Kidney epithelial cell (primary cell): ENCODE measurements around the gene ZNF827. TPM values are rescaled to one million over a fixed set of nuclear protein-coding genes. Genes with fewer than 3 reads are reported as not detected.

Experiments used
- DNase-seq: peaks from one replicate; pipeline ENCODE4 v3.0.0-alpha.2; 2010; ENCODE audit warnings: low read depth
- H3K27me3 ChIP-seq: 2 replicates; pipeline ENCODE4 v1.6.0; 2011; ENCODE audit warnings: low read length; ENCODE audit not compliant: control insufficient read depth, insufficient read depth
- H3K36me3 ChIP-seq: 2 replicates; pipeline ENCODE4 v1.5.1; 2011; ENCODE audit warnings: low read length; ENCODE audit not compliant: control insufficient read depth, insufficient read depth
- H3K4me3 ChIP-seq: 2 replicates; pipeline ENCODE4 v1.5.1; 2011; ENCODE audit warnings: low read depth, mild to moderate bottlenecking, control low read depth, low read length
- CTCF ChIP-seq: IDR thresholded peaks from 2 replicates; pipeline ENCODE4 v1.5.1; 2011; ENCODE audit warnings: mild to moderate bottlenecking, moderate library complexity, low read length, control low read depth, inconsistent platforms; ENCODE audit not compliant: insufficient read depth, poor library complexity, severe bottlenecking
- total RNA-seq: library from RNA; depleted of rRNA; stranded (reverse); fragments of >200 nt; gene quantifications from 2 replicates; pipeline ENCODE4 v1.2.3, GENCODE V29; 2015

The ZNF827 gene
- total RNA-seq, 1 donor from 2014 or later, result 14.0 TPM

GRCh38 chr4:145804116-145804515 lies 134.5 kb downstream of the ZNF827 start:
- no peak overlapping the region for H3K4me3 ChIP-seq
- no peaks in the 10 kb centered on the region for H3K36me3 ChIP-seq
- no peaks in the 10 kb centered on the region for H3K27me3 ChIP-seq
- no peak for TF ChIP-seq CTCF
- no peak for DNase-seq

DNA sequence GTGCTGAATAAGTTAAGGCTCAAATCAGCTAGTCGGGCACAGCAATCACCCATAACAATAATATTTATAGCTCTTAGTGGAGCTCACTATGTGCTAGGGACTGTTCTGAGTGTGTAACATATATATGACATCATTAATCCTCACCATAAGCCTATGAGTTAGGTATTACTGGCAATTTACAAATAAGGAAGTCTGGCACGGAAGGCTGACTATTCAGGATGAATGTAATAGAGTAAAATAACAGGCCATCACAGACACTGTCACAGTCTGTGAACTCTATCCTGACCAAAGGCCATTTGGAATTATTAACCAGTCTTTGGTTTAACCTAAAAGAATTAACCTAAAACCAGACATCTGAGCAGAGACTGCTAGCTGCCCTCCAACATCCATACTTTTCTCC lies 139.4 kb downstream of the ZNF827 start:
- no peaks in the 10 kb centered on the region for H3K27me3 ChIP-seq
- no peak for TF ChIP-seq CTCF
- no peak overlapping the region for H3K4me3 ChIP-seq
- no peaks in the 10 kb centered on the region for H3K36me3 ChIP-seq
- DNase-seq, result no peak

DNA sequence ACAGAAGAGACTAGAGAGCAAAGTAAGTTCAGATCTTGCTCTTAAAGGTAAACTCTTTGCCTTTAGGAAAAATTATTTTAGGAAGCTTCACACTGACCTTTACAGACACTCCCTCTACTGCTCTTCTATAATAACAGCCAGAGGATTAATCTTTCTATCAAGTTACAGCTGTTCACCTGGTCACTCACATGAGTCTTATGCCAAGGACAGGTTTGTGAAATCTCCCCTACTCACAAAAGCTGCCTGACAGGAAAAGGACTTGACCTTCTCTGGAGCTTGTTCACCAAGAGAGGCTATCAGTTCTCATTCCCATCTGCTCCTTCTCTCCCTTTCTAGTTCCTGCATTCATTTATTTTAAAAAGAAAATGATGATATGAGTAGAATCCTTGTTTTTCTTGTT lies 141.3 kb downstream of the ZNF827 start:
- no peak for TF ChIP-seq CTCF
- DNase-seq, result no peak

GRCh38 chr4:145796346-145796745 lies 142.3 kb downstream of the ZNF827 start:
- no peaks in the 10 kb centered on the region for H3K36me3 ChIP-seq
- TF ChIP-seq CTCF, result no peak

More for the DNA sequence above, 141.3 kb downstream of the ZNF827 start:
- no peaks in the 10 kb centered on the region for H3K36me3 ChIP-seq
- H3K4me3 ChIP-seq, result no peak overlapping the region
- no peaks in the 10 kb centered on the region for H3K27me3 ChIP-seq

GRCh38 chr4:145795521-145795920 lies 143.1 kb downstream of the ZNF827 start:
- H3K27me3 ChIP-seq, result no peaks in the 10 kb centered on the region
- DNase-seq, result no peak
- no peak overlapping the region for H3K4me3 ChIP-seq
- no peak for TF ChIP-seq CTCF
- no peaks in the 10 kb centered on the region for H3K36me3 ChIP-seq

More at GRCh38 chr4:145796346-145796745, 142.3 kb downstream of the ZNF827 start:
- Histone ChIP-seq H3K27me3 (no peaks in the 10 kb centered on the region), H3K4me3 (no peak overlapping the region)
- DNase-seq, result no peak

DNA sequence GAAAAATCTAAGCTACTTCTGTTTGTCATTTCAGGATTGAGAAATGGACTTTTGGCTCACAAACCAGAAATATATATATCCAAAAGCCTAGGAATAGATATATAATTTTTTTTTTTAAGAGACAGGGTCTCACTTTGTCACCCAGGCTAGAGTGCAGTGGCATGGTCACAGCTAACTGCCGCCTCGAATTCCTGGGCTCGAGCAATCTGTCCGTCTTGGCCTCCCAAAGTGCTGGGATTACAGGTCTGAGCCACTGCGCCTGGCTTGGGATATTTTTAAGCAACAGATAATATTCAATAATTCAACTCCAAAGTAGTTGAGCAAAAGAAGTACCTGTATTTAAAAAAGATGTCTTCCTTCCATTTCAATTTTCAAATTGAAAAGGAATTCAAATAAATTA lies 146.2 kb downstream of the ZNF827 start:
- no peak for TF ChIP-seq CTCF

More for the DNA sequence above, 146.2 kb downstream of the ZNF827 start:
- Histone ChIP-seq H3K4me3 (no peak overlapping the region), H3K27me3 (no peaks in the 10 kb centered on the region), H3K36me3 (no peaks in the 10 kb centered on the region)
- no peak for DNase-seq
